C4-2B (cell line): Measurements from ENCODE around the gene RAPGEF1.

Experiments used
- H3K27ac ChIP-seq: fragments of 450-650 bp; 2 replicates; pipeline ENCODE4 v1.5.1; 2017
- ZFX ChIP-seq: fragments of 450-650 bp; IDR thresholded peaks from 2 replicates; pipeline ENCODE4 v1.6.1; 2017
- TF ChIP-seq, protein P1 (sequence below): fragments of 450-650 bp; conservative IDR thresholded peaks from 2 replicates; pipeline ENCODE4 v1.5.1; 2017; ENCODE audit warnings: mild to moderate bottlenecking

Gene RAPGEF1

GRCh38 chr9:131706608-131706970 is 33.3 kb downstream of the RAPGEF1 start:
- no peak overlapping the region for H3K27ac ChIP-seq
- TF ChIP-seq, protein P1, sequence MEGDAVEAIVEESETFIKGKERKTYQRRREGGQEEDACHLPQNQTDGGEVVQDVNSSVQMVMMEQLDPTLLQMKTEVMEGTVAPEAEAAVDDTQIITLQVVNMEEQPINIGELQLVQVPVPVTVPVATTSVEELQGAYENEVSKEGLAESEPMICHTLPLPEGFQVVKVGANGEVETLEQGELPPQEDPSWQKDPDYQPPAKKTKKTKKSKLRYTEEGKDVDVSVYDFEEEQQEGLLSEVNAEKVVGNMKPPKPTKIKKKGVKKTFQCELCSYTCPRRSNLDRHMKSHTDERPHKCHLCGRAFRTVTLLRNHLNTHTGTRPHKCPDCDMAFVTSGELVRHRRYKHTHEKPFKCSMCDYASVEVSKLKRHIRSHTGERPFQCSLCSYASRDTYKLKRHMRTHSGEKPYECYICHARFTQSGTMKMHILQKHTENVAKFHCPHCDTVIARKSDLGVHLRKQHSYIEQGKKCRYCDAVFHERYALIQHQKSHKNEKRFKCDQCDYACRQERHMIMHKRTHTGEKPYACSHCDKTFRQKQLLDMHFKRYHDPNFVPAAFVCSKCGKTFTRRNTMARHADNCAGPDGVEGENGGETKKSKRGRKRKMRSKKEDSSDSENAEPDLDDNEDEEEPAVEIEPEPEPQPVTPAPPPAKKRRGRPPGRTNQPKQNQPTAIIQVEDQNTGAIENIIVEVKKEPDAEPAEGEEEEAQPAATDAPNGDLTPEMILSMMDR: no peak
- no peak for TF ChIP-seq ZFX

- no peak for TF ChIP-seq ZFX
- TF ChIP-seq, protein P1: no peak
- no peak overlapping the region for H3K27ac ChIP-seq
Observed at GRCh38 chr9:131704988-131705387, 34.9 kb downstream of the RAPGEF1 start.

DNA sequence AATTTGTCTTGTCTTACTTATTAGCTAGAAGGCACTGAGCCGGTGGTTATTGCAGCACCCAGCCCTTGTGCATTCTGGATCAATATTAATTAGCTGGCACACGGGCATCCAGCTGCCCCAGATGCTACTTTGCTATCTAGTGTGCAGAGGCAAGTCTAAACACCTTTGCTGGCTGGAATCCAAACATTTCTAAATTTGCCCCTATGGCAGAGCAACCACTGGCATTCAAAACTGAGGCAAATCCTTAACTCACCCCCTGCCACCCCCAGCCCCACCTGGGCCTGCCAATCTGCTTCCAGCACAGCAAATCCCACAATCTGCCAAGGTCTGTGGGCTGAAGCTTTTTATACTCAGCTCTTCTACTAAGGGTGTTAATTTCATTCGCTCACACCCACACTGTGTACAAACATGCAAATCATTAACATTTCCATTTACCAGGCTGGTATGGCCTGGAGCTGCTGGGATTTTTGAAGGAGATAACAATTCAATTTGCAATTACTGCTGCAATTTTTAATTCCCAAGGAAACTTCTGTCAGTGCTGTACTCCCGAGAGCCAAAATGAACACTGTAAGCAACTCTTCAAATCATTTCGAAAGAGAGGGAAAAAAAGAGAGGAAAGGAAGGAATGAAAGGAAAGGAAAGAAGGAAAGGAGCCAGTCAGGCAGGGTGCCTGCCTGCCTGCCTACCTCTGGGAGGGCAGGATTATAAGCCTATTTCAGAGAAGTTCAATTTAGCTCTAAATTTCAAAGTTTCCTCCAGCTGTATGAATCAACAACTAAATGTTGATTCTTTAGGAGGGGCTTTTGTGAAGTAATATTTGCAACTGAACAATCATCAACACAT is 35.5 kb downstream of the RAPGEF1 start:
- H3K27ac ChIP-seq: no peak overlapping the region

GRCh38 chr9:131703697-131704096 is 36.2 kb downstream of the RAPGEF1 start:
- TF ChIP-seq, protein P1: no peak
- TF ChIP-seq ZFX: no peak
- no peak overlapping the region for H3K27ac ChIP-seq

More for the DNA sequence above, 35.5 kb downstream of the RAPGEF1 start:
- TF ChIP-seq ZFX: no peak

DNA sequence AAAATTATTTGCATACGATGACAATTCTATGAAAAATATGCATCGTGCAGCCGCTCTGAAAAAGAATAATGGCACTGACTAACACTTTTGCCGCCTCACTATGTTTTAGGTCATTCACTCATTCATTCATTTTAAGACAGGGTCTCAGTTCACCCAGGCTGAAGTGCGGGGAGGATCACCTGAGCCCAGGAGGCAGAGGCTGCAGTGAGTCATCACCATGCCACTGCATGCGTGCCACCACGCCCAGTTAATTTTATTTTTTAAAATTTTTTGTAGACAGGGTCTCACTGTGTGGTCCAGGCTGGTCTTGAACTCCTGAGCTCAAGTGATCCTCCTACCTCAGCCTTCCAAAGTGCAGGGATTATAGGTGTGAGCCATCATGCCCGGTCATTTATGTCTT is 37.0 kb downstream of the RAPGEF1 start:
- H3K27ac ChIP-seq: no peak overlapping the region

GRCh38 chr9:131701789-131702337 is 38.0 kb downstream of the RAPGEF1 start:
- TF ChIP-seq, protein P1: no peak
- no peak for TF ChIP-seq ZFX

More for the DNA sequence above, 37.0 kb downstream of the RAPGEF1 start:
- TF ChIP-seq, protein P1: no peak
- no peak for TF ChIP-seq ZFX

GRCh38 chr9:131701436-131701781 is 38.5 kb downstream of the RAPGEF1 start:
- no peak overlapping the region for H3K27ac ChIP-seq
- no peak for TF ChIP-seq ZFX
- TF ChIP-seq, protein P1: no peak

More at GRCh38 chr9:131701789-131702337, 38.0 kb downstream of the RAPGEF1 start:
- H3K27ac ChIP-seq: no peak overlapping the region
